GM06990 (cell line): ENCODE results near the gene LRBA.

Experiments used
- DNase-seq: peaks from one replicate; pipeline ENCODE4 v3.0.0-alpha.2; 2011; ENCODE audit not compliant: insufficient read length; ENCODE audit errors: extremely low read depth
- H3K27me3 ChIP-seq: replicated peaks from 2 replicates; pipeline ENCODE4 v1.6.0; 2011; ENCODE audit warnings: low read length; ENCODE audit not compliant: control insufficient read depth, insufficient read depth
- H3K36me3 ChIP-seq: 2 replicates; pipeline ENCODE4 v1.5.1; 2011; ENCODE audit warnings: low read length; ENCODE audit not compliant: control insufficient read depth, insufficient read depth
- H3K4me3 ChIP-seq: replicated peaks from 2 replicates; pipeline ENCODE4 v1.5.1; 2011; ENCODE audit warnings: low read depth, mild to moderate bottlenecking, control low read depth, low read length
- TF ChIP-seq, protein P1 (sequence below): IDR thresholded peaks from 2 replicates; pipeline ENCODE4 v1.5.1; 2011; ENCODE audit warnings: low read length, control low read depth, mild to moderate bottlenecking, inconsistent platforms; ENCODE audit not compliant: insufficient read depth, poor library complexity, severe bottlenecking

Gene LRBA

DNA sequence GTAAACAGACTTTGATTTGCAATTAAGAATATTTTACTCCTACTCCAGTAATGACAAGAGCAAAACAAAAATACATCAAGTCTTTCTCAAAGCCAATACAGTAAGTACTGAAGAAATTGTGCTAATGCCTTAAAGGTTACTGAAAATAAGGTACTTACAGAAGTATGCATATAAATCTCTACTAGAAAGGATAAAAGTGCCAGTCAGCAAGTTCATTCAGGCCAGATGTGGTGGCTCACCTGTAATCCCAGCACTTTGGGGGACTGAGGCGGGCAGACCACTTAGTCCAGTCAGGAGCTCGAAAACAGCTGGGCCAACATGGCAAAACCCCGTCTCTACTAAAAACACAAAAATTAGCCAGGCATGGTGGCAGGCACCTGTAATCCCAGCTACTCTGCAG lies 27.9 kb downstream of the LRBA start:
- no peak for DNase-seq
- Histone ChIP-seq H3K4me3 (no peak overlapping the region), H3K27me3 (no peaks in the 10 kb centered on the region), H3K36me3 (peaks cover 1% of the 10 kb centered on the region; the same call in 1 of the 2 replicates)
- TF ChIP-seq, protein P1, sequence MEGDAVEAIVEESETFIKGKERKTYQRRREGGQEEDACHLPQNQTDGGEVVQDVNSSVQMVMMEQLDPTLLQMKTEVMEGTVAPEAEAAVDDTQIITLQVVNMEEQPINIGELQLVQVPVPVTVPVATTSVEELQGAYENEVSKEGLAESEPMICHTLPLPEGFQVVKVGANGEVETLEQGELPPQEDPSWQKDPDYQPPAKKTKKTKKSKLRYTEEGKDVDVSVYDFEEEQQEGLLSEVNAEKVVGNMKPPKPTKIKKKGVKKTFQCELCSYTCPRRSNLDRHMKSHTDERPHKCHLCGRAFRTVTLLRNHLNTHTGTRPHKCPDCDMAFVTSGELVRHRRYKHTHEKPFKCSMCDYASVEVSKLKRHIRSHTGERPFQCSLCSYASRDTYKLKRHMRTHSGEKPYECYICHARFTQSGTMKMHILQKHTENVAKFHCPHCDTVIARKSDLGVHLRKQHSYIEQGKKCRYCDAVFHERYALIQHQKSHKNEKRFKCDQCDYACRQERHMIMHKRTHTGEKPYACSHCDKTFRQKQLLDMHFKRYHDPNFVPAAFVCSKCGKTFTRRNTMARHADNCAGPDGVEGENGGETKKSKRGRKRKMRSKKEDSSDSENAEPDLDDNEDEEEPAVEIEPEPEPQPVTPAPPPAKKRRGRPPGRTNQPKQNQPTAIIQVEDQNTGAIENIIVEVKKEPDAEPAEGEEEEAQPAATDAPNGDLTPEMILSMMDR, result no peak

DNA sequence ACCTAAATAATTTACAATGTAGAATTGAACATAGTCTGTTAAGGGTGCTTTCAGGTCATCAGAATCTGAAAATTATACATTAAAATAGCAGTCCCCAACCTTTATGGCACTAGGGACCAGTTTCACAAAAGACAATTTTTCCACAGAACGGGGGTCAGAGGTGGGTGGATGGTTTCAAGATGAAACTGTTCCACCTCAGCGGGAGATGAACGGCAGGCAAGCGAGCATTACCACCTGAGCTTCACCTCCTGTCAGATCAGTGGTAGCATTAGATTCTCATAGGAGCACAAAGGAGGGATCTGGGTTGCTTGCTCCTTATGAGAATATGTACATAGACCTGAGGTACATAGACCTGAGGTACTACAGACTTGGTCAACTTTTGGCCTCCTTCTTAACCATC lies 29.0 kb downstream of the LRBA start:
- no peak for DNase-seq
- peaks cover 1% of the 10 kb centered on the region; the same call in 1 of the 2 replicates for H3K36me3 ChIP-seq
- H3K4me3 ChIP-seq, result no peak overlapping the region
- TF ChIP-seq, protein P1, result no peak
- no peaks in the 10 kb centered on the region for H3K27me3 ChIP-seq

- TF ChIP-seq, protein P1, result no peak
- Histone ChIP-seq H3K36me3 (peaks cover 1% of the 10 kb centered on the region; the same call in 1 of the 2 replicates), H3K27me3 (no peaks in the 10 kb centered on the region), H3K4me3 (no peak overlapping the region)
- DNase-seq, result no peak
Measured at GRCh38 chr4:150983851-150984250, 31.2 kb downstream of the LRBA start.

DNA sequence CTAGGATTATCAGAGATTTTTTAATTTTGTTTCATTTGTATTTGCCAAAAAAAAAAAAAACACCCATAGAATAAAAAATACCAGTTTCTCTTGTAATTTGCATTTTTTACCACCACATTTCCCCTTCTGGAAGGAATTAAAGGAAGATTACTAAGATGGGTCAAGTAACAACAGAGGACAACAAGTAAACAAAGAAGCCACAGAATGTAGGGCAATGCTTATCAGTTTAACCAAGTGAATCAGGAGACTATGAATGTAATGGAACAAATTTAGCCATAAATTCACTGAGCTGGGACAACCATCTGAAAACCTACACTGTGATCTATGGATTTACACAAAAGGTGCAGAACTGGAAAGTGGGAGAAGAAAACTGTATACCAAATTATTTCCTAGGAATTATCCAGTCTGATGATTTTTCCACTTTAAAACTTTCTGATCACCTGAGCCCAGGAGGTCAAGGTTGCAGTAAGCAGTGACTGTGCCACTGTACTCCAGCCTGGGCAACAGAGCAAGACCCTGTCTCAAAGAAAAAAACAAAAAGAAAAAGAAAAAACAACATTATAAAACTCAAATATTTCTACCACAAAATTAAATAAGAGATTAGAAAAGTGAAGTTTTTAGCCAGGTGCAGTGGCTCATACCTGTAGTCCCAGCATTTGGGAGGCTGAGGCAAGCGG lies 32.4 kb downstream of the LRBA start:
- TF ChIP-seq, protein P1, result no peak
- peaks cover 1% of the 10 kb centered on the region; the same call in 1 of the 2 replicates for H3K36me3 ChIP-seq
- no peak overlapping the region for H3K4me3 ChIP-seq
- no peaks in the 10 kb centered on the region for H3K27me3 ChIP-seq
- DNase-seq, result no peak

- Histone ChIP-seq H3K4me3 (no peak overlapping the region), H3K27me3 (no peaks in the 10 kb centered on the region), H3K36me3 (peaks cover 1% of the 10 kb centered on the region; the same call in 1 of the 2 replicates)
- DNase-seq, result no peak
- TF ChIP-seq, protein P1, result no peak
Measured at GRCh38 chr4:150978738-150979575, 36.1 kb downstream of the LRBA start.
